Cardiac ventricle fibroblast (primary cell): ENCODE results near the gene TSPAN31. TPM values are rescaled to one million over a fixed set of nuclear protein-coding genes. Genes with fewer than 3 reads are reported as not detected.

ENCODE experiments used
- total RNA-seq: library from RNA; depleted of rRNA; stranded (reverse); fragments of >200 nt; gene quantifications from 2 replicates; pipeline ENCODE4 v1.2.3, GENCODE V29; 2015

The TSPAN31 gene
- total RNA-seq, result 48.9 and 82.9 TPM in 2 replicates

DNA sequence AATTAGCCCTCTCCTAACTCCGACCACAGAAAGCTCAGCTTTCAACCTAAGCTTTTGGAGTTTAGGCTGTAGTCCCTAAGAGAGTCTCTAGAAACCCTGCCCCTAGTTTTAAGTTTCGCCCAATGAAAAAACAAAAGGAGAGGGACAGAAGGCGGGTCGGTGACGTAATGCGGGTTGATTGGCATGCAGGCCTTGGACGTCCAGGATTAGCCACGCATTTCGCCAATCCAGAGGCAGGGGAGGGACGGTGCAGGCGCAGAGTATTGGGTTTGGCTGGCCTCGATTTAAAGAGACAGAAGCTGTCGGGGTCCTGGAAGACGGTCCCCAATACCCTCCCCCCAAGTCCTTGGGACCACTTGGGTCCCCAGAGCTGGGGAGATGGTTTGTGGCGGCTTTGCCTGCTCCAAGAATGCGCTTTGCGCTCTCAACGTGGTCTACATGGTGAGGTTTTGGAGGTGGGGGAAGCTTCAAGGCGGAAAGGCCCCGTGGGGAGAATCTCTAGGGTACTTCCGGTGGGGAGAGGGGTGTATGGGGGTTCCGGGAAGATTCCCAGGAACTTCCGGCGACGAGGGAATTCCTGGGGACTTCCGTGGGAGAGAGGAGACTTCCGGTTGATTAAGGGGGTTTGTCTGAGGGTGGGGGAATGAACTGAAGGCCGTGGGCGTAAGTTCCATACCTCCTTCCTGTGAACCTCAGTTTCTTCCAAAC lies at the start of gene TSPAN31:
TSS of gene TSPAN31 (plus strand) at position 263 of the 708 bp plus-strand sequence. CDS start at position 379, 116 bp downstream.

DNA sequence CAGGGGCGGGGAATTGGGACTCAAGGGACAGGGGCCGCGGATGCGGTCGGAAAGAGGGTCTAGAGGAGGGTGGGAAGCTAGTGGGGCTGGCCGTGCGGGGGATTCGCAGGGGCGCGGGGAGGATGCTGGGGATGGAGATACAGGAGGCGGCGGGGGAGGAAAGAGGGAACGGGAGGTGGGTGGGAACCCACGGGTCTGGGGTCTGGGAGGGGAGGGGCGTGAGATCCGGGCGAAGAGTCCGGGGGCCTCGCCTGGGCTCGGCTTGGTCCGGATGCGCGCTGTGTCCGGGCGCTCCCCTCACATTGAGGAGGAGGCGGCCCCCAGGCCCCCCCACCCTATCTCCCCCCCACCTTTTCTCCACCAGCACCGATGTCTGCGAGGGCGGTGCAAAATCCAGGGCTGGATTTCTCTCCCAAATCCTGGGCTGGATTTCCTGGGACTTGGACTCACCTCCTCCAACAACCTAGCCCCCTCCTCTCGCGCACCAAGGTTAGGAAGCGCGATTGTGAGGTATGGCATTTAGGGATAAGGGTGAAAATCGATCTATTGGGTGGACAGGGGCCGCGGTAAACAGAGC lies 6.1 kb upstream of the TSPAN31 start, which contains the start of gene AGAP2:
TSS of gene AGAP2 (minus strand) at position 82 of the 577 bp plus-strand sequence. CDS start 496 bp downstream, outside the sequence.

DNA sequence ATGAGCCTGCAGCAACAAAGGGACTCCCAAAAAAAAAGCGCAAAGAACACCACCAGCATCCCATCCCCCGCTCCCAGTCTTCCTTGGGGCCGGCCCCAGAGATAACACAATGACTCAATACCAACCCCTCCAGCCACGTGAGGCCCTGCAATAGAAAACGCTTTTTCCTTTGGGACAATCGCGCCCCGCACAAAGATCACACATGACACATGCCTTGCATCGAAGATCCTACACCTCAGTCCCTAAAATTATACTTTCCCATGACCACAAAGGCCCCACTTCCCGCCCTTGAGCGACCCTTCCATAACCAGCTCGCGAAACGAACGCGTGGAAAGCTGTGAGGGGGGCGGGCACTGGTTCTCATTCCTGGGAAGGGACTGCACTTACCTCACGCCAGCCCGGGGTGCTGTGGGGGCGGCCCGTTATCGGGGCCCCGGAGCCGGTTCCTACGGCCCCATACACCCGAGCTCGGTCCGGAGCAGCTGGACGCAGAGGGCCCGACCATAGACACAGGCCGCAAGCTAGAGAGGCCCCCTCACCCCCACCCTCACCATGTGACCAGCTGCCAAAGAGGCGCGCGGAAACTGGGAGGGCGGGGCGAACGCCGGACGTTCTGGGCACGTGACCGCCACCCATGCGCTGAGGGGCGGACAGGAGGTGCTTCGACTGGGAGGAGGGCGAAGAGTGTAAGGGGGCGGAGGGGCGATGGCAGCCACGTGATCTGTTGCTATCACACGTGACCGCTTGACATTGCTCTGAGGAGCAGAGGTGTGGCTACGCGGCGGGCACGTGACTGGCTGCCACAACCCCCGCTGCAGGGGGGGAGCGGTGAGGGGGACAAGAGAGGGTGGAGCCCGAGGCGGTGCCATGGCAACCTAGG lies 7.2 kb downstream of the TSPAN31 start, which contains the start of gene CDK4:
TSS of gene CDK4 (minus strand) at position 523 of the 880 bp plus-strand sequence. CDS start 593 bp downstream, outside the sequence.

DNA sequence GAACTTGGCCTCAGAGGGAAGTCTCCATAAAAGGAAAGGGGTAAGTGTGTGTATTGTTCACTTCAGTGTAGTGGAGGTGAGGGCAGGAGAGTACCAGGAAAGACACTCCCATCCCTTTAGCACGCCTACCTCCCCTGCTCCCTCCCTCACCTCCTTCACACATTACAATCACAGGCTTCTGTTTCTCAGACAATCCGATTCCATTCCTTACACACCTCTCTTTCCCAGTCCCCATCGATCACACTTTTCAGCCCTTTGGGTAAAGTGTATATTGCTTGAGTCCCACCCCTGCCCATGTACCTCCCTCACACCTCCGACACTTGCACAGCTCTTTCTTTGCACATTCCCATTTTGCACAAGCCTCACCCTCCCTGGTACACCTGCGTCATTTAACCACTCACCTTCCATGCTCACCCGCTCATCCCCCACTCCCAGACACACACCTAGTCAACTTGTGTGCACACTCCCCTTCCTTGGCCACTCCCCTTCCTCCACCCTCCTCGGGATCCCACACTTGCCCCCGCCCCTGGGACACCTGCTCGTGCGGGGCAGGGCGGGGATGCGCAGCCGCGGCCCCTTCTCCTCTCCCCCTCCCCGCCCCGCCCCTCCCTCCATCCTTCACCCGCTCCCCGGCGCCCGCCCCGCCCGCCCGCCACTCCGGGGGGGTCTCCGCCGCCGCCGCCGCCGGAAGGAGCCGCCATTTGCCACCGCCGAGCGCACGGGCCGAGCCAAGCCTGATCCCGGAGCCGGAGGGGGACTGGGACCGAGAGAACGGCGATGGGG lies 9.8 kb downstream of the TSPAN31 start, which contains the start of gene MARCHF9:
TSS of gene MARCHF9 (plus strand) at position 693 of the 783 bp plus-strand sequence. CDS start 426 bp downstream, outside the sequence.

GRCh38 chr12:57766464-57767304 lies 21.8 kb downstream of the TSPAN31 start, which contains the start of gene CYP27B1:
Gene CYP27B1, minus strand, starts transcription at chr12:57767078. Its CDS starts 37 bp downstream, at chr12:57767041.

GRCh38 chr12:57771873-57772428 lies 27.1 kb downstream of the TSPAN31 start, which contains the start of gene METTL1:
Gene METTL1, minus strand, starts transcription at chr12:57772105. Its CDS starts 22 bp downstream, at chr12:57772083.

GRCh38 chr12:57772429-57773322 lies 27.8 kb downstream of the TSPAN31 start, which contains the start of gene EEF1AKMT3:
Gene EEF1AKMT3, plus strand, starts transcription at chr12:57772614. Its CDS starts 111 bp downstream, at chr12:57772725.

GRCh38 chr12:57782608-57783465 lies 38.0 kb downstream of the TSPAN31 start, which contains the start of gene TSFM:
Gene TSFM, plus strand, starts transcription at chr12:57782787. Its CDS starts 15 bp downstream, at chr12:57782802.

Other genes with a start within 250 kb of the TSPAN31 start
- gene DDIT3, start 224.5 kb upstream of the TSPAN31 start, total RNA-seq, result 14.0 and 19.4 TPM in 2 replicates
- 9.9 and 10.6 TPM in 2 replicates for gene MBD6, start 222.2 kb upstream of the TSPAN31 start, total RNA-seq
- gene DCTN2, start 197.8 kb upstream of the TSPAN31 start, total RNA-seq, result 155 and 187 TPM in 2 replicates
- gene KIF5A, start 195.0 kb upstream of the TSPAN31 start, total RNA-seq, result not detected in 2 replicates
- 10.4 and 10.9 TPM in 2 replicates for gene PIP4K2C, start 153.8 kb upstream of the TSPAN31 start, total RNA-seq
- 6.0 and 10.2 TPM in 2 replicates for gene DTX3, start 140.2 kb upstream of the TSPAN31 start, total RNA-seq
- 4.8 and 9.6 TPM in 2 replicates for gene ARHGEF25, start 133.6 kb upstream of the TSPAN31 start, total RNA-seq
- 0.25 and 0.29 TPM in 2 replicates for gene B4GALNT1, start 111.8 kb upstream of the TSPAN31 start, total RNA-seq
- gene OS9, start 50.9 kb upstream of the TSPAN31 start, total RNA-seq, result 248 and 369 TPM in 2 replicates
- 0.10 TPM in 1 of 2 replicates, not detected in the other for gene AGAP2, start 6.3 kb upstream of the TSPAN31 start, total RNA-seq
- gene CDK4, start 7.3 kb downstream of the TSPAN31 start, total RNA-seq, result 107 and 144 TPM in 2 replicates
- gene MARCHF9, start 10.1 kb downstream of the TSPAN31 start, total RNA-seq, result 1.1 and 1.9 TPM in 2 replicates
- gene CYP27B1, start 22.0 kb downstream of the TSPAN31 start, total RNA-seq, result 0.37 and 1.3 TPM in 2 replicates
- 10.1 and 13.0 TPM in 2 replicates for gene METTL1, start 27.1 kb downstream of the TSPAN31 start, total RNA-seq
- 9.0 and 11.2 TPM in 2 replicates for gene EEF1AKMT3, start 27.6 kb downstream of the TSPAN31 start, total RNA-seq
- 24.5 and 32.9 TPM in 2 replicates for gene TSFM, start 37.7 kb downstream of the TSPAN31 start, total RNA-seq
- 4.1 TPM in 2 replicates for gene AVIL, start 73.7 kb downstream of the TSPAN31 start, total RNA-seq
- 133 and 143 TPM in 2 replicates for gene CTDSP2, start 101.7 kb downstream of the TSPAN31 start, total RNA-seq
- 3.9 and 10.9 TPM in 2 replicates for gene ATP23, start 196.5 kb downstream of the TSPAN31 start, total RNA-seq